ENCODE measurements around the gene HYDIN.

Gene HYDIN

GRCh38 chr16:71218306-71218963, 12.1 kb downstream of the HYDIN start:
- Histone ChIP-seq H3K4me1 (ENCODE audit: control insufficient read depth, insufficient read depth, low read length) (peaks cover 6% of the 10 kb centered on the region), H3K27me3 (ENCODE audit: control insufficient read depth, insufficient read depth, low read length) (no peaks in the 10 kb centered on the region), H3K9ac (ENCODE audit: low read depth, low read length) (no peak overlapping the region), H3K36me3 (ENCODE audit: control insufficient read depth, insufficient read depth, low read length) (no peaks in the 10 kb centered on the region), H3K4me3 (ENCODE audit: low read depth, low read length) (no peak overlapping the region), H3K9me3 (ENCODE audit: control insufficient read depth, insufficient read depth, low read length) (no peaks in the 10 kb centered on the region)

- H3K4me1 ChIP-seq (ENCODE audit: control insufficient read depth, insufficient read depth, low read length), result peaks cover 6% of the 10 kb centered on the region
- H3K9ac ChIP-seq (ENCODE audit: low read depth, low read length), result no peak overlapping the region
- no peaks in the 10 kb centered on the region for H3K27me3 ChIP-seq (ENCODE audit: control insufficient read depth, insufficient read depth, low read length)
- H3K9me3 ChIP-seq (ENCODE audit: control insufficient read depth, insufficient read depth, low read length), result no peaks in the 10 kb centered on the region
- H3K36me3 ChIP-seq (ENCODE audit: control insufficient read depth, insufficient read depth, low read length), result no peaks in the 10 kb centered on the region
- H3K4me3 ChIP-seq (ENCODE audit: low read depth, low read length), result no peak overlapping the region
Observed at GRCh38 chr16:71217506-71217905, 13.0 kb downstream of the HYDIN start.

DNA sequence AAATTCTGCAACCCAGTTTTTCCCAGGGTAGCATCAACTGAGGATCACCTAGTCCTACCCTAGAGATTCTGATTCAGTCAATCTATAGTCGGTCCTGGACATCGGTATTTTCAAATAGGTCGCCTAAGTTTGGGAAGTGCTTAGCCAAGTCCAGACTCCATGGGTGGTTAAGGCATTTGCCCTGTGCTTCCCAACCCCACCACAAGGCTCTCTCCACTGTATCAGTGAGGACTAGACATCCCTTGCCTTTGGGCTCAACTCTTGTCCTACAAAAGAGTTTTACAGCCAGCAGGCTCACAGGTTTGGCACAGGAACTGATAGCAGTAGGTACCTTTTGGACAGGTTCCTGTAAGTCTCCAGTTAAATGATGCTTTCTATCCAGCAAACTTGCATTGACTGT, 13.8 kb downstream of the HYDIN start:
- Histone ChIP-seq H3K4me3 (ENCODE audit: low read depth, low read length) (no peak overlapping the region), H3K9ac (ENCODE audit: low read depth, low read length) (no peak overlapping the region), H3K27me3 (ENCODE audit: control insufficient read depth, insufficient read depth, low read length) (no peaks in the 10 kb centered on the region), H3K4me1 (ENCODE audit: control insufficient read depth, insufficient read depth, low read length) (peaks cover 6% of the 10 kb centered on the region), H3K9me3 (ENCODE audit: control insufficient read depth, insufficient read depth, low read length) (no peaks in the 10 kb centered on the region), H3K36me3 (ENCODE audit: control insufficient read depth, insufficient read depth, low read length) (no peaks in the 10 kb centered on the region)

GRCh38 chr16:71214746-71215381, 15.7 kb downstream of the HYDIN start:
- no peaks in the 10 kb centered on the region for H3K27me3 ChIP-seq (ENCODE audit: control insufficient read depth, insufficient read depth, low read length)
- H3K9ac ChIP-seq (ENCODE audit: low read depth, low read length), result no peak overlapping the region
- H3K4me1 ChIP-seq (ENCODE audit: control insufficient read depth, insufficient read depth, low read length), result peaks cover 6% of the 10 kb centered on the region
- H3K9me3 ChIP-seq (ENCODE audit: control insufficient read depth, insufficient read depth, low read length), result no peaks in the 10 kb centered on the region
- no peak overlapping the region for H3K4me3 ChIP-seq (ENCODE audit: low read depth, low read length)
- H3K36me3 ChIP-seq (ENCODE audit: control insufficient read depth, insufficient read depth, low read length), result no peaks in the 10 kb centered on the region

DNA sequence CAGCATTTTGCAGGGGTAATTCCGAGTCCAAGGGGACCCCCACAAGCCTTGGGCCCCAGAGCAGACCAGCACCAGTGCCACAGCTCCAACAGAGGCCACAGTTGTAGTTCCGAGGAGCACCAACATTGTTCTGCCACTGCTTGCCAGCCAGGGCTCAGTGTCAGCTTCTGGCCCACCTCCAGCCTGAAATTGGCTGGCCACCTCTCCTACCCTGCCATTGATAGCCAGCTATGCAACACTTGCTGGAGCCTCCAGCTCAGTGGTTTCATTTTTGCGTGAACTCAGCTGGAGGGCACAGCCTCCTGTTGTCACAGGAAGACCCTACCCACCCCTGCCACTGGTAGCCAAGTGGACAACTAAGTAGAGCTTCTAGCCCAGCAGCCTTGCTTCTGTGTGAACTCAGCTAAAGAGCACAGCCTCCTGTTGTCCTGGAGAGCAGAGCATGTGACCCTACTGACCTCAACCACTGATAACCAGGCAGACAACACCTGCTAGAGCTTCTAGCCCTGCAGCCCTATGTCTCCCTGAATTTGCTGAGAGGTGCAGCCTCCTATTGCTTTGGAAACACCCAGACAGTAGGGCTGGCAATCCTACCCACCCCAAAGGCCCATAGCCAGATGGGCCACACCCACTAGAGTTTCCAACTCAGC, 24.9 kb downstream of the HYDIN start:
- no peaks in the 10 kb centered on the region for H3K9me3 ChIP-seq (ENCODE audit: control insufficient read depth, insufficient read depth, low read length)

DNA sequence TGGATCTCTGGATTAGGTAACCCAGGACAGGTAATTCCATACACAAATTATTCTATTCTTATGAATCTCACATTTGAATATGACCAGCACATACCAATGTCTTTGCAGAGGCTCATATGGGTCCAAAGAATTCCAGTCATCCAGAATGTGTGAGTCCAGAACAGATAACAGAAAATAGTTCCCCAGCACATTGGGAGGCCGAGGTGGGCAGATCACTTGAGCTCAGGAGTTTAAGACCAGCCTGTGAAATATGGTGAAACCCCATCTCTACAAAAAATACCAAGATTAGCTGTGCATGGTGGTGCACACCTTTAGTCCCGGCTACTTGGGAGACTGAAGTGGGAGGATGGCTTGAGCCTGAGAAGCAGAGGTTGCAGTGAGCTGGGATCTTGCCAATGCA, 26.9 kb downstream of the HYDIN start:
- H3K9ac ChIP-seq (ENCODE audit: low read depth, low read length), result no peak overlapping the region
- no peak overlapping the region for H3K4me3 ChIP-seq (ENCODE audit: low read depth, low read length)
- no peaks in the 10 kb centered on the region for H3K36me3 ChIP-seq (ENCODE audit: control insufficient read depth, insufficient read depth, low read length)
- no peaks in the 10 kb centered on the region for H3K27me3 ChIP-seq (ENCODE audit: control insufficient read depth, insufficient read depth, low read length)
- no peaks in the 10 kb centered on the region for H3K4me1 ChIP-seq (ENCODE audit: control insufficient read depth, insufficient read depth, low read length)
- H3K9me3 ChIP-seq (ENCODE audit: control insufficient read depth, insufficient read depth, low read length), result no peaks in the 10 kb centered on the region

More for the DNA sequence above, 24.9 kb downstream of the HYDIN start:
- no peaks in the 10 kb centered on the region for H3K4me1 ChIP-seq (ENCODE audit: control insufficient read depth, insufficient read depth, low read length)
- no peak overlapping the region for H3K4me3 ChIP-seq (ENCODE audit: low read depth, low read length)
- no peaks in the 10 kb centered on the region for H3K36me3 ChIP-seq (ENCODE audit: control insufficient read depth, insufficient read depth, low read length)
- no peak overlapping the region for H3K9ac ChIP-seq (ENCODE audit: low read depth, low read length)
- no peaks in the 10 kb centered on the region for H3K27me3 ChIP-seq (ENCODE audit: control insufficient read depth, insufficient read depth, low read length)

DNA sequence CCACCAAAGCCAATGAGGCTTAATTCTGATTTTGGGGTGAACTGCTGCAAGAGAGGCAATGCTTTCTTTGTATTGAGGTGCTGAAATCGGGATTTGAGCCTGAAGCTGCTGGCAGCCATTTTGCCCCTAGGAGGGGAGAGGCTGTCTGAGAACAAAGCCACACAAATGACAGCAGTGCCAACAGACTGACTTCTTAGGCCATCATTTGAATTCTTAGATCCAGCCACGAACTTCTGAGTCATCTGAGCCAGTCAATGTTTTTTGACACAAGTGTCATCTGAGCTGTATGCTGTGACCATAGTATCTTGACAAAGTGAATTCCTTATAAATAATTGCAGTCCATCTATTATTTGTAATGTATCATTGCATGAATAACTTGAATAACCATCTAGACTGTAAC, 29.0 kb downstream of the HYDIN start:
- Histone ChIP-seq H3K27me3 (ENCODE audit: control insufficient read depth, insufficient read depth, low read length) (no peaks in the 10 kb centered on the region), H3K36me3 (ENCODE audit: control insufficient read depth, insufficient read depth, low read length) (no peaks in the 10 kb centered on the region), H3K4me3 (ENCODE audit: low read depth, low read length) (no peak overlapping the region), H3K9me3 (ENCODE audit: control insufficient read depth, insufficient read depth, low read length) (no peaks in the 10 kb centered on the region), H3K4me1 (ENCODE audit: control insufficient read depth, insufficient read depth, low read length) (no peaks in the 10 kb centered on the region), H3K9ac (ENCODE audit: low read depth, low read length) (no peak overlapping the region)

DNA sequence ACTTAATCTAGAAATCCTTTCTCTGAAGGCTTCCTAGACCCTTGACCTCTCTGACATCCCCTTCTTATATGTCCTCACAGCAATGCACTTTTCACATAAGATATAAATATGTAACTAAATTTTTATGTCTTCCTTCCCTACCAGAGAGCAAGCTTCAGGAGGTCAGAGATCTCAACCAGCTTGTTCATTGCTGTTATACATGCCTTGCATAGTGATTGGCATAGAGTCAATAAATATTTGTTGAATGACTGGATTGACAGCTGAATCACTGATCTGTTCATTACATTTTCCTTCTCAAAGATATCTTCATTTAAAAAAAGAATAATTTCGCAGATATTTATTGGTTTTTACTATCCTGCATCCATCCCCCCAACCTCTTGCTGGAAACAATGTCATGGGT, 29.5 kb downstream of the HYDIN start:
- Histone ChIP-seq H3K9me3 (ENCODE audit: control insufficient read depth, insufficient read depth, low read length) (no peaks in the 10 kb centered on the region), H3K27me3 (ENCODE audit: control insufficient read depth, insufficient read depth, low read length) (no peaks in the 10 kb centered on the region), H3K4me3 (ENCODE audit: low read depth, low read length) (no peak overlapping the region), H3K9ac (ENCODE audit: low read depth, low read length) (no peak overlapping the region), H3K4me1 (ENCODE audit: control insufficient read depth, insufficient read depth, low read length) (no peaks in the 10 kb centered on the region), H3K36me3 (ENCODE audit: control insufficient read depth, insufficient read depth, low read length) (no peaks in the 10 kb centered on the region)

DNA sequence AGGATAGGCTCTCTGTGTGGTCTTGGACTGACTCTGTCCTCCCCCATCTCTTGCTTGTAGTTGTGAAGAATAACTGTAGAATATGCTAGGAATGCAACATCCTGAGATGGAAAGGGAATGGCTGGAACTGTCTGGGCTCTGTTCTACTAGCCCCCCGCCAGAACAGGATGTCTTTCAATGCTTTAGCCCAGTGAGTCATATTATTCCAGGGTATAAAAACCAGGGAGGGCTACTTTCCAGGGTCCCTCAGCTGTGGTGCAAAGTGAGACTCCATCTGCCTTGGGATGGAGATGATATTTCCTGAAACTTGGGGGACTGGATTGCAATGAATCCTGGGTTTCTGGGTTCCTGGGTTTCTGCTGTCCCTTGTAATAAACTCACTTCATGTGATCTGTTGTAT, 32.1 kb downstream of the HYDIN start:
- Histone ChIP-seq H3K9ac (ENCODE audit: low read depth, low read length) (no peak overlapping the region), H3K4me1 (ENCODE audit: control insufficient read depth, insufficient read depth, low read length) (no peaks in the 10 kb centered on the region), H3K4me3 (ENCODE audit: low read depth, low read length) (no peak overlapping the region), H3K36me3 (ENCODE audit: control insufficient read depth, insufficient read depth, low read length) (no peaks in the 10 kb centered on the region), H3K27me3 (ENCODE audit: control insufficient read depth, insufficient read depth, low read length) (no peaks in the 10 kb centered on the region), H3K9me3 (ENCODE audit: control insufficient read depth, insufficient read depth, low read length) (no peaks in the 10 kb centered on the region)

DNA sequence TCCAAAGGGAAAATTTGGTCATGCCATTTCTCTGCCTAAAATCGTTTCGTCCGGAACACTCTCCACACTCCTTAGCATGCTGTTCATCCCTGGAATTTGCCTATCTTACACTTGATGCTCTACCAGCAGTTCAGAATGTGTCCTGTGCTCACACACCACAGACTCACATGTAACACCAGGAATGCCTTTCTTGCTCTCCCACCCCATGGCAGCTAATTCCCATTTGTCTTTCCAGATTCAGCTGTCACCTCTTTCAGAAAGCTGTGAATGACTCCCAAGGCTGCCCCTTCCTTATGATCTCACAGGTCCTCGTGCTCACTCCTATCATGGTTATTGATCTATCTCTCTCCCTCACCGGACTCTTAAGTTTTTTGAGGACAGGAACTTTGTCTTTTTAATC, 38.1 kb downstream of the HYDIN start:
- H3K9ac ChIP-seq (ENCODE audit: low read depth, low read length), result no peak overlapping the region
- H3K4me3 ChIP-seq (ENCODE audit: low read depth, low read length), result no peak overlapping the region
- H3K36me3 ChIP-seq (ENCODE audit: control insufficient read depth, insufficient read depth, low read length), result no peaks in the 10 kb centered on the region
- H3K4me1 ChIP-seq (ENCODE audit: control insufficient read depth, insufficient read depth, low read length), result no peaks in the 10 kb centered on the region
- no peaks in the 10 kb centered on the region for H3K9me3 ChIP-seq (ENCODE audit: control insufficient read depth, insufficient read depth, low read length)
- H3K27me3 ChIP-seq (ENCODE audit: control insufficient read depth, insufficient read depth, low read length), result no peaks in the 10 kb centered on the region

GRCh38 chr16:71188956-71189712, 41.4 kb downstream of the HYDIN start:
- Histone ChIP-seq H3K36me3 (ENCODE audit: control insufficient read depth, insufficient read depth, low read length) (no peaks in the 10 kb centered on the region), H3K4me1 (ENCODE audit: control insufficient read depth, insufficient read depth, low read length) (no peaks in the 10 kb centered on the region), H3K27me3 (ENCODE audit: control insufficient read depth, insufficient read depth, low read length) (no peaks in the 10 kb centered on the region), H3K4me3 (ENCODE audit: low read depth, low read length) (no peak overlapping the region), H3K9me3 (ENCODE audit: control insufficient read depth, insufficient read depth, low read length) (no peaks in the 10 kb centered on the region), H3K9ac (ENCODE audit: low read depth, low read length) (no peak overlapping the region)

Data from iPS-15b (cell line).